Right atrium auricular region (tissue), 2 donors: ENCODE data around the gene SIGLEC1. TPM values are rescaled to one million over a fixed set of nuclear protein-coding genes. Genes with fewer than 3 reads are reported as not detected.

Source experiments
- DNase-seq: peaks from one replicate; pipeline ENCODE4 v3.0.0-alpha.2; 2019; ENCODE audit warnings: low spot score
- H3K27ac ChIP-seq, 2 donors: fragments of 200-600 bp; sonication (generic); 1 replicate in 1 of 2; 2 replicates in 1 of 2; pipeline ENCODE4 v1.5.1; 2016 to 2019
- H3K27me3 ChIP-seq, 2 donors: fragments of 200-600 bp; sonication (generic); one replicate each; pipeline versions ENCODE4 v1.5.1 to v1.6.0; 2017 to 2019
- H3K36me3 ChIP-seq: fragments of 200-600 bp; sonication (generic); one replicate; pipeline ENCODE4 v1.5.1; 2016
- H3K4me1 ChIP-seq, 2 donors: fragments of 200-600 bp; sonication (generic); one replicate each; pipeline versions ENCODE4 v1.5.1 to v1.6.0; 2017 to 2019
- H3K4me3 ChIP-seq, 2 donors: fragments of 200-600 bp; sonication (generic); 1 replicate in 1 of 2; 2 replicates in 1 of 2; pipeline ENCODE4 v1.5.1; 2017 to 2019; ENCODE audit warnings: mild to moderate bottlenecking in 1 of 2, moderate library complexity in 1 of 2
- H3K9me3 ChIP-seq, 2 donors: fragments of 200-600 bp; sonication (generic); one replicate each; pipeline ENCODE4 v1.5.1; 2019
- total RNA-seq, 2 donors: library from RNA; depleted of rRNA; stranded (reverse); fragments of >200 nt; gene quantifications; one replicate each; pipeline ENCODE4 v1.1.0, GENCODE V29; 2016
- TF ChIP-seq, protein P1 (sequence below), 2 donors: fragments of 200-600 bp; sonication (generic); IDR thresholded peaks; one replicate each; pipeline ENCODE4 v1.5.1; 2019; ENCODE audit warnings: antibody characterized with exemption in 2 of 2

The SIGLEC1 gene
- total RNA-seq, 2 donors from 2014 or later = 3.2 to 3.9 TPM

DNA sequence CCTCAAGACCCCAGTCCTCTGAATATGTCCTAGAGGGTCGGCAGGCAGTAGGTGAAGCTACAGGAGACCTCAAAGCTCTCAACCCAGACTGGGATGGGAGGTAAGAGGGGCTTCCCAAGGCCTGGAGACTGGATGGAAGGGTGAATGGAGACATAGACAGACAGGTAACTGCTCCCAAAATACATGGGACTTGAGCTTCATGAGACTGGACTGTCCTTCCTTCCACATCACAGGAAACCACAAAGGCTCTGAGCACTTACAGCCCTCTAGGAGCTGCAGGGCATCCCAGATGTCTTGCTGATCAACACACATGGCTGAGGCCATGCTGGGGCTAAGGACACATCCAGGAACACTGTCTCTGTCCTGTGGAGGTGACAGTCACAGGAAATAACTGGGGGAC is 31.6 kb upstream of the SIGLEC1 start:
- peaks cover 0 to 29% of the 10 kb centered on the region in 2 donors for H3K4me1 ChIP-seq
- no peak overlapping the region for H3K4me3 ChIP-seq
- H3K27me3 ChIP-seq = no peaks in the 10 kb centered on the region
- no peak overlapping the region for H3K27ac ChIP-seq
- no peak for DNase-seq
- no peaks in the 10 kb centered on the region for H3K9me3 ChIP-seq
- TF ChIP-seq, protein P1, sequence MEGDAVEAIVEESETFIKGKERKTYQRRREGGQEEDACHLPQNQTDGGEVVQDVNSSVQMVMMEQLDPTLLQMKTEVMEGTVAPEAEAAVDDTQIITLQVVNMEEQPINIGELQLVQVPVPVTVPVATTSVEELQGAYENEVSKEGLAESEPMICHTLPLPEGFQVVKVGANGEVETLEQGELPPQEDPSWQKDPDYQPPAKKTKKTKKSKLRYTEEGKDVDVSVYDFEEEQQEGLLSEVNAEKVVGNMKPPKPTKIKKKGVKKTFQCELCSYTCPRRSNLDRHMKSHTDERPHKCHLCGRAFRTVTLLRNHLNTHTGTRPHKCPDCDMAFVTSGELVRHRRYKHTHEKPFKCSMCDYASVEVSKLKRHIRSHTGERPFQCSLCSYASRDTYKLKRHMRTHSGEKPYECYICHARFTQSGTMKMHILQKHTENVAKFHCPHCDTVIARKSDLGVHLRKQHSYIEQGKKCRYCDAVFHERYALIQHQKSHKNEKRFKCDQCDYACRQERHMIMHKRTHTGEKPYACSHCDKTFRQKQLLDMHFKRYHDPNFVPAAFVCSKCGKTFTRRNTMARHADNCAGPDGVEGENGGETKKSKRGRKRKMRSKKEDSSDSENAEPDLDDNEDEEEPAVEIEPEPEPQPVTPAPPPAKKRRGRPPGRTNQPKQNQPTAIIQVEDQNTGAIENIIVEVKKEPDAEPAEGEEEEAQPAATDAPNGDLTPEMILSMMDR (IDR thresholded peaks at IDR 0.05) = no peak
- no peaks in the 10 kb centered on the region for H3K36me3 ChIP-seq

- no peak overlapping the region for H3K4me3 ChIP-seq
- no peaks in the 10 kb centered on the region for H3K36me3 ChIP-seq
- peaks cover 0 to 35% of the 10 kb centered on the region in 2 donors for H3K4me1 ChIP-seq
- no peaks in the 10 kb centered on the region for H3K9me3 ChIP-seq
- H3K27ac ChIP-seq = no peak overlapping the region
- no peaks in the 10 kb centered on the region for H3K27me3 ChIP-seq
- TF ChIP-seq, protein P1 (IDR thresholded peaks at IDR 0.05) = no peak
- no peak for DNase-seq
Measured at GRCh38 chr20:3743251-3743650, 30.9 kb upstream of the SIGLEC1 start.

GRCh38 chr20:3741836-3742458 is 29.5 kb upstream of the SIGLEC1 start:
- Histone ChIP-seq H3K36me3 (no peaks in the 10 kb centered on the region), H3K4me1 (peaks cover 0 to 45% of the 10 kb centered on the region in 2 donors), H3K9me3 (no peaks in the 10 kb centered on the region), H3K4me3 (no peak overlapping the region), H3K27ac (no peak overlapping the region), H3K27me3 (no peaks in the 10 kb centered on the region)
- no peak for DNase-seq
- TF ChIP-seq, protein P1 (IDR thresholded peaks at IDR 0.05) = no peak

GRCh38 chr20:3740615-3741301 is 28.4 kb upstream of the SIGLEC1 start:
- no peaks in the 10 kb centered on the region for H3K36me3 ChIP-seq
- H3K4me3 ChIP-seq = no peak overlapping the region
- TF ChIP-seq, protein P1 (IDR thresholded peaks at IDR 0.05) = no peak
- no peaks in the 10 kb centered on the region for H3K27me3 ChIP-seq
- peaks cover 0 to 45% of the 10 kb centered on the region in 2 donors for H3K4me1 ChIP-seq
- H3K27ac ChIP-seq = peak overlapping the region in 1 of 2 donors; percentile 57
- no peak for DNase-seq
- no peaks in the 10 kb centered on the region for H3K9me3 ChIP-seq

DNA sequence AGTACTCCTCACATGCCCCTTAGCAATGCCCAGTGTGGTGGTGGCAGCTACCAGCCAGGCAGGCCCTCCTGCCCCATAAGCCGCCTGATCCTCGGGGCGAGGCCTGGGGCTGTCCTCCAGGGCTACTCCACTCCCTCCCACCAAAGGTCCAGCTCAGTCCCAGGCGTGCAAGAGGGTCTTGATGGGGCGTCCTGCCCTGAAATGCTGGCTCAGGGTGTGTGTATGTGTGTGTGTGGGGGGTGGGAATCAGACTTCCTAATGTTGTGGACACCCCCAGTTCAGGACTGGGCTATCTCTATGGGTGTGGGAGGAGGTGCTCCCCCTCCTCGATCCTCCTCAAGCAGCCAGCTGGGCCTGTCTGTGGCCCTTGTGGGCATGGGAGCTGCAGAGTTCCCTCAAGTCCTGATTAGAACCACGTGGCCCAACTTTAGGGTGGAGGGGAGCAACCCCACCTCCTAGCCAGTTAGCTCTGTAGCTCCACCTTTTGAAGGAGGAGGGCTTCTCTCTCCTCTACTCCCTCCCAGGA is 27.6 kb upstream of the SIGLEC1 start:
- peaks cover 0 to 42% of the 10 kb centered on the region in 2 donors for H3K4me1 ChIP-seq
- H3K27me3 ChIP-seq = no peaks in the 10 kb centered on the region
- DNase-seq = no peak
- peak overlapping the region; percentile 47 to 57 for H3K27ac ChIP-seq
- TF ChIP-seq, protein P1 (IDR thresholded peaks at IDR 0.05) = no peak
- no peaks in the 10 kb centered on the region for H3K36me3 ChIP-seq
- no peak overlapping the region for H3K4me3 ChIP-seq
- H3K9me3 ChIP-seq = no peaks in the 10 kb centered on the region
